ENCODE data around the gene PKN3.

The PKN3 gene

GRCh38 chr9:128706671-128707381 lies 4.5 kb downstream of the PKN3 start:
- H3K4me3 ChIP-seq (ENCODE audit: low read depth, low read length) = no peak overlapping the region
- TF ChIP-seq POLR2A (IDR thresholded peaks at IDR 0.05; ENCODE audit: extremely low read depth, insufficient read length) = no peak
- TF ChIP-seq MYC (IDR thresholded peaks at IDR 0.05; ENCODE audit: low read depth, low read length) = no peak
- no peak for TF ChIP-seq MAX (IDR thresholded peaks at IDR 0.05; ENCODE audit: low read depth, low read length)
- TF ChIP-seq, protein P1, sequence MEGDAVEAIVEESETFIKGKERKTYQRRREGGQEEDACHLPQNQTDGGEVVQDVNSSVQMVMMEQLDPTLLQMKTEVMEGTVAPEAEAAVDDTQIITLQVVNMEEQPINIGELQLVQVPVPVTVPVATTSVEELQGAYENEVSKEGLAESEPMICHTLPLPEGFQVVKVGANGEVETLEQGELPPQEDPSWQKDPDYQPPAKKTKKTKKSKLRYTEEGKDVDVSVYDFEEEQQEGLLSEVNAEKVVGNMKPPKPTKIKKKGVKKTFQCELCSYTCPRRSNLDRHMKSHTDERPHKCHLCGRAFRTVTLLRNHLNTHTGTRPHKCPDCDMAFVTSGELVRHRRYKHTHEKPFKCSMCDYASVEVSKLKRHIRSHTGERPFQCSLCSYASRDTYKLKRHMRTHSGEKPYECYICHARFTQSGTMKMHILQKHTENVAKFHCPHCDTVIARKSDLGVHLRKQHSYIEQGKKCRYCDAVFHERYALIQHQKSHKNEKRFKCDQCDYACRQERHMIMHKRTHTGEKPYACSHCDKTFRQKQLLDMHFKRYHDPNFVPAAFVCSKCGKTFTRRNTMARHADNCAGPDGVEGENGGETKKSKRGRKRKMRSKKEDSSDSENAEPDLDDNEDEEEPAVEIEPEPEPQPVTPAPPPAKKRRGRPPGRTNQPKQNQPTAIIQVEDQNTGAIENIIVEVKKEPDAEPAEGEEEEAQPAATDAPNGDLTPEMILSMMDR (IDR thresholded peaks at IDR 0.05; ENCODE audit: low read depth, low read length) = no peak
- DNase-seq (ENCODE audit: low read depth) = no peak

- TF ChIP-seq, protein P1 (IDR thresholded peaks at IDR 0.05; ENCODE audit: low read depth, low read length) = no peak
- TF ChIP-seq MYC (IDR thresholded peaks at IDR 0.05; ENCODE audit: low read depth, low read length) = no peak
- TF ChIP-seq POLR2A (IDR thresholded peaks at IDR 0.05; ENCODE audit: extremely low read depth, insufficient read length) = no peak
- no peak for TF ChIP-seq MAX (IDR thresholded peaks at IDR 0.05; ENCODE audit: low read depth, low read length)
- no peak for DNase-seq (ENCODE audit: low read depth)
- no peak overlapping the region for H3K4me3 ChIP-seq (ENCODE audit: low read depth, low read length)
Measured at GRCh38 chr9:128707446-128707845, 5.1 kb downstream of the PKN3 start.

DNA sequence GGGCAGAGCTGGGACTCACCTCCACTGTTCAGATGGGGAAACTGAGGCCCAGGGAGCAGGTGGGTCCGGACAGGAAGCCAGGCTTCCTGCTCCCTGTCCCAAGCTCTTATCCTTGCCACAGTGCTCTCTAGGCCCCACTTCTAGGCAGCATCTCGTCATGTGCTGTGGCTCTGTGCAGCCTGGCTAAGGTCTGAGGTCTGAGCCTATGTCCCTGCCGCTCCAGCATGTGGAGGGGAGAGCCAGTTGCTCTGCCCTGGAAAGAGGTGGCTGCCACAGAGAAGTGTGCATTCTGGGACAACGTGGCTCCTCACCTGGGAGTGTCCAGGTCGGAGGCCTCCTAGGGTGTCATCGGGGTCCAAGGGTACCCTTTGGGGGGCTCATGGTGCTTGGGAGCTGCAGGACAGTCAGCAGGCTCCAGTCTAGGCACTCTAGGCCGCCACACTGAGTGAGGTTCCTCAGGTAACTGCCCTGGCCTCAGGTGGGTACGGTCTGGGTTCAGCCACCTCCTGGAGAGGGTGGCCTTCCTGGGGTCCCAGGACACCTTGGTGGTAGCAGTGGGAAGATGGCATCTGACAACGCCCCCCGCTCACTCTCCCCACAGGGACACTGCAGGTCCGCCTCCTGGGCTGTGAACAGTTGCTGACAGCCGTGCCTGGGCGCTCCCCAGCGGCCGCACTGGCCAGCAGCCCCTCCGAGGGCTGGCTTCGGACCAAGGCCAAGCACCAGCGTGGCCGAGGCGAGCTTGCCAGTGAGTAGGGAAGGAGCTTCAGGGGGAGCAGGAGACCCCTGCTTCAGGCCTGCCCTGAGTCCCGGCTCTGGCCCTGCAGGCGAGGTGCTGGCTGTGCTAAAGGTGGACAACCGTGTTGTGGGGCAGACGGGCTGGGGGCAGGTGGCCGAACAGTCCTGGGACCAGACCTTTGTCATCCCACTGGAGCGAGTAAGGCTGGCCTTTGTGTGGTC lies 10.4 kb downstream of the PKN3 start:
- H3K4me3 ChIP-seq (ENCODE audit: low read depth, low read length) = no peak overlapping the region
- DNase-seq (ENCODE audit: low read depth) = no peak
- TF ChIP-seq, protein P1 (IDR thresholded peaks at IDR 0.05; ENCODE audit: low read depth, low read length) = no peak
- TF ChIP-seq MAX (IDR thresholded peaks at IDR 0.05; ENCODE audit: low read depth, low read length) (no peak), POLR2A (IDR thresholded peaks at IDR 0.05; ENCODE audit: extremely low read depth, insufficient read length) (no peak), MYC (IDR thresholded peaks at IDR 0.05; ENCODE audit: low read depth, low read length) (no peak)

DNA sequence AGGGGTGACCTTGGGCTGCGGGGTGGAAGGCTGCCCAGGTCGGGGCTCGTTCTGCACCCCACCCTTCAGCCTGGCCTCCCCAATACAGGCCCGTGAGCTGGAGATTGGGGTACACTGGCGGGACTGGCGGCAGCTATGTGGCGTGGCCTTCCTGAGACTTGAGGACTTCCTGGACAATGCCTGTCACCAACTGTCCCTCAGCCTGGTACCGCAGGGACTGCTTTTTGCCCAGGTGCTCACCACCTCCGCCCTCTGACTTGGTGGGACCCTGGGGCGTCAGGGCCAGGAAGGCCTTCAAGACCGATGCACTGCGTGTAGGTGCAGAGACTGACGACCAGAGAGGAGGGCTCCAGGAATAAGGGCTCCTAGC lies 11.1 kb downstream of the PKN3 start:
- no peak for DNase-seq (ENCODE audit: low read depth)
- TF ChIP-seq, protein P1 (IDR thresholded peaks at IDR 0.05; ENCODE audit: low read depth, low read length) = no peak
- TF ChIP-seq MYC (IDR thresholded peaks at IDR 0.05; ENCODE audit: low read depth, low read length) = no peak
- no peak for TF ChIP-seq POLR2A (IDR thresholded peaks at IDR 0.05; ENCODE audit: extremely low read depth, insufficient read length)
- no peak for TF ChIP-seq MAX (IDR thresholded peaks at IDR 0.05; ENCODE audit: low read depth, low read length)
- no peak overlapping the region for H3K4me3 ChIP-seq (ENCODE audit: low read depth, low read length)

DNA sequence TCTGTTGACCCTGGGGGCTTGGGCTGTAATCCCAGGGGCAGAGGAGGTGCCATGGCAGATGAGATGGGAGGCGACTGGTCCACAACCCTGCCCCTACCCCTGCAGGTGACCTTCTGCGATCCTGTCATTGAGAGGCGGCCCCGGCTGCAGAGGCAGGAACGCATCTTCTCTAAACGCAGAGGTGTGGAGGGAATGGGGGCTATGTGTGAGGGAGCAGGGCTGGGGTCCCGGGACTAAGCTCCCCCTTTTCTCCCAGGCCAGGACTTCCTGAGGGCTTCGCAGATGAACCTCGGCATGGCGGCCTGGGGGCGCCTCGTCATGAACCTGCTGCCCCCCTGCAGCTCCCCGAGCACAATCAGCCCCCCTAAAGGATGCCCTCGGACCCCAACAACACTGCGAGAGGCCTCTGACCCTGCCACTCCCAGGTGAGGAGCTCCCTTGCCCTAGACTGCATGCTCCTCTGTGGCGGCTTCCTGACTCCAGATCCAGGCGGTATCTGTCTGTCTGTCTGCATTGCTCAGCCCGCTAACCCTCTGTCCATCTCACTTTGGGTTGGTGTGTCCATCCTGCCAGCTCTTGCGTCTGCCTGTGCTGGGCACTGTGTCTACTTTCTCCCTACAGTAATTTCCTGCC lies 11.8 kb downstream of the PKN3 start:
- no peak for TF ChIP-seq POLR2A (IDR thresholded peaks at IDR 0.05; ENCODE audit: extremely low read depth, insufficient read length)
- TF ChIP-seq MAX (IDR thresholded peaks at IDR 0.05; ENCODE audit: low read depth, low read length) = no peak
- TF ChIP-seq, protein P1 (IDR thresholded peaks at IDR 0.05; ENCODE audit: low read depth, low read length) = no peak
- DNase-seq (ENCODE audit: low read depth) = no peak
- no peak overlapping the region for H3K4me3 ChIP-seq (ENCODE audit: low read depth, low read length)

Data from NB4 (cell line).